ENCODE measurements around the gene ZNF205.
A peak's percentile ranks its signal among the peaks of the same experiment; 100 is the strongest.

ZNF205 gene

GRCh38 chr16:3101018-3101840 lies 11.2 kb upstream of the ZNF205 start:
- no peak for DNase-seq (ENCODE audit: low read depth in 2 of 2)

GRCh38 chr16:3101841-3102470 lies 10.4 kb upstream of the ZNF205 start:
- no peak for DNase-seq (ENCODE audit: low read depth in 2 of 2)

GRCh38 chr16:3106205-3106928 lies 6.0 kb upstream of the ZNF205 start:
- peak; percentile 80 to 83 for DNase-seq (ENCODE audit: low read depth in 2 of 2)

GRCh38 chr16:3112881-3113574 lies 642 bp downstream of the ZNF205 start:
- no peak for DNase-seq (ENCODE audit: low read depth in 2 of 2)

GRCh38 chr16:3113765-3114479 lies 1.5 kb downstream of the ZNF205 start:
- no peak for DNase-seq (ENCODE audit: low read depth in 2 of 2)

- no peak for DNase-seq (ENCODE audit: low read depth in 2 of 2)
These were observed 2.6 kb downstream of the ZNF205 start for GRCh38 chr16:3115003-3115402.

GRCh38 chr16:3115561-3115960 lies 3.2 kb downstream of the ZNF205 start:
- DNase-seq (ENCODE audit: low read depth in 2 of 2): no peak

GRCh38 chr16:3118204-3118790 lies 5.9 kb downstream of the ZNF205 start:
- DNase-seq (ENCODE audit: low read depth in 2 of 2): no peak

- DNase-seq (ENCODE audit: low read depth in 2 of 2): no peak
These were observed 6.5 kb downstream of the ZNF205 start for GRCh38 chr16:3118846-3119245.

GRCh38 chr16:3119286-3119685 lies 6.9 kb downstream of the ZNF205 start:
- no peak for DNase-seq (ENCODE audit: low read depth in 2 of 2)

GRCh38 chr16:3119701-3120408 lies 7.5 kb downstream of the ZNF205 start:
- DNase-seq (ENCODE audit: low read depth in 2 of 2): no peak

- DNase-seq (ENCODE audit: low read depth in 2 of 2): no peak
These were observed 8.0 kb downstream of the ZNF205 start for GRCh38 chr16:3120435-3120834.

- no peak for DNase-seq (ENCODE audit: low read depth in 2 of 2)
These were observed 9.6 kb downstream of the ZNF205 start for GRCh38 chr16:3121851-3122467.

- DNase-seq (ENCODE audit: low read depth in 2 of 2): no peak
These were observed 10.7 kb downstream of the ZNF205 start for GRCh38 chr16:3122926-3123570.

GRCh38 chr16:3123986-3124886 lies 11.8 kb downstream of the ZNF205 start:
- peak; percentile 91 to 95 for DNase-seq (ENCODE audit: low read depth in 2 of 2)

- DNase-seq (ENCODE audit: low read depth in 2 of 2): no peak
These were observed 15.4 kb downstream of the ZNF205 start for GRCh38 chr16:3127745-3128144.

GRCh38 chr16:3129137-3130131 lies 17.0 kb downstream of the ZNF205 start:
- DNase-seq (ENCODE audit: low read depth in 2 of 2): peak in 1 of 2 donors; percentile 64

Measured in stimulated activated CD8-positive, alpha-beta memory T cell treated with anti-CD3 and anti-CD28 coated beads, Interleukin-2, amount 100 ng/mL, for 1 hour (primary cell).